ENCODE results near the gene PPM1H.

The PPM1H gene

DNA sequence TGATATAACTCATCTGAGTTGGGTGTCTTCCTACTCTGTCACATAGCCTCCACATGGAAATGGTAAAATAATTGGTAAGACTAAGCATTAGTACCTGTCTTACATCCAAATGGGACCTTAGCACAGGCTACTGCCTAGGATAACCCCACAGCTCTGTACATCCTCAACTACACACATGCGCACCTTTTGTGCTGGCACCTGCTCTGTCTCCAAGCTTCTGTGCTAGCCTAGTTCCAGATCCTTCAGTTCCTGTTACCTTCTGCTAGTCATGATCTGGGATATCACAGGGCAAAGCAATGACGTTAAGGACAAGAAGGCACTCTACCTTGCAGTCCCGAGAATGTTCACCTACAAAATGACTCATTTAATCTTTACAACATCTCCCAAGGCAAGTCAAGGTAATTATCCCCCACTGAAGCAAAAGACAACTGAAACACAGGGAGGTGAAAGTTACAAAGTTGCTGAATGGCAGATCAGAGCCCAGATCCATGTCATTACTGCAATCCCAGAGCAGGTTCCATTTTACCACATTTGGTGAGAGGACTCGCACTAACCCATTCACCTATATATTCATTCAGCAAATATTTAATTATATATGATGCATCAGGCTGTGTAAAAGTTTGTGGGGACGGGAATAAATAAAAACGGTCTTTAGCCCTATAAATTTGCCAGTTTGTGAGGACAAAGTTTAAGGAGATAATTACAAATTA is 61.7 kb downstream of the PPM1H start:
- DNase-seq (ENCODE audit: low read depth) = no peak

DNA sequence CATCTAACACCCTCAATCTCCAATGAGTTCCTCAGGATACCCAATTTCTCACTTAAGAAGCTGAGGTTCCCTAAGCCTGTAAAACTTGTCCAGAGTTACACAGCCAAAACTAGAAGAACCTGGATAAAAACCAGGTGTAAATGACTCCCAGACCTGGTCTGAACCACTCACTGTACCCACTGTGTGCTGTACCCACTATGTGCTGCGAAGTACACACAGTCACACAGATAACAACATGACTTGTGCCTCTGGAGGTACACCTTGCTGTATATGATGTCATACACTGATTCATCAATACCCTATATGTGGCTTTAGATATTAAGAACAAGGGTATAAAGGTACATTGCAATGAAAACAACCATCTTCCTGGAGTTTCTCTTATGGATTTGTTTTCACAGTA is 66.1 kb downstream of the PPM1H start:
- no peak for DNase-seq (ENCODE audit: low read depth)

DNA sequence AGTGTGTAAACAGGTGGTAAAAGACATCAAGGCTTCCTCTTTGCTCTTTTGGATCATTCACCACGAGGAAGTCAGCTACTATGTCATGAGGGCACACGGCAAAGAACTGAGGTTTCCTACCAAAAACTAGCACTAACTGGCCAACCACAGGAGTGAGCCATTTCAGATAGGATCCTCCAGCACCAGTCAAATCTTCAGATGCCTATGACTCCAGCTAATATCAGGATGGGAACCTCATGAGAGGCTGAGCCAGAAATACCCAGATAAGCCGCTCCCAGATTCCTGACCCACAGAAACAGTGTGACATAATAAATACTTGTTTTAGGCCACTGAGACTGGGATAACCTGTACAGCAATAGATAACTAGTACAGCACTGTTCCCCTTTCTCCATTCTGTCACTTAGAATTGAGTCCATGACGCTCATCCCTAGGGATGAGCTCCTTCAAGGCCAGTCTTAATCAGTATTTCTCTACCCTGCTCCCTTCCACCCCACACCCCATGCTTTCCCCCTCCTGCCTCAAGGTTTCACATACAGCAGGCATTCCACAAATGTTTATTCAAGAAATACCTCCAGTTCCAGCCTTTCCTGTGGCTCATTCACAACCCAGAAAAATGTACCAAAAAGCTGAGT is 68.4 kb downstream of the PPM1H start:
- no peak for DNase-seq (ENCODE audit: low read depth)

DNA sequence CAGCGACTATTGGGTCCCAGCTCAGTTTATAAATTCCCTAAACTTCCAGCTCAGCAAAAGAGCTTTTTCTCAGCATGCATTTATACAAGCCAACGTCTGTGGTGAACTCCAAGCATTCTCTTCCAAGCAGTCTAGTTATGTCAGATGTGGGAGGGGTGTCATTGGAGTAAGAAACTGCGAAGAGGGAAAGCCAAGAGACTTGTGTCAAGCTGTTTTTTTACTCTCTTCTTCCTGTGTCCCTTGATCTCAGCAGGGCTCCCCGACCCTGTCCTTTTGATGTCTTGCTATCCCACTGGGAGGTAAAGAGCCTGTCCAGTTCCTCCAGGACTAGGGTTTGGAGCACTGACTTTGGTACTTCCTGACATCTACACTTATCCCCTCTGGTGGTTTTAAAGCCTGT is 69.0 kb downstream of the PPM1H start:
- no peak for DNase-seq (ENCODE audit: low read depth)

DNA sequence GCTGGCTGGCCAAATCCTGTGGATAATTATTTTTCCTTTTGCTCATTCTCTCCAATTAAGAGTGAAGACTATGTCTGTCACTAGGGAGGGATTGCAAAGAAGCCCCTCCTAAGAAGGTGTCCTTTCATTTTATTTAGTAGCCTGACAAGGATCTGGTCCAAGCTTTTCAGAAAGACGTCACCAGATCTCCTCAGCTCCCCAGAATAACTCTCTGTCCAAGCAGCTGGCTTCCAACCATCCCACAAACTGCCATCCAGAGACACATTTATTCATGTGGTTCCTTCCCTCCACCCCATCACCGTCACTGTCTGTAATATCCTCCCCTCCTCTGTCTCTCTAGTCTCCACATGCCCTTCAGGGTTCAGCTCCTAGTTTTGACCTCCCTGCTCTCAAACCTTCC is 69.9 kb downstream of the PPM1H start:
- DNase-seq (ENCODE audit: low read depth) = no peak

DNA sequence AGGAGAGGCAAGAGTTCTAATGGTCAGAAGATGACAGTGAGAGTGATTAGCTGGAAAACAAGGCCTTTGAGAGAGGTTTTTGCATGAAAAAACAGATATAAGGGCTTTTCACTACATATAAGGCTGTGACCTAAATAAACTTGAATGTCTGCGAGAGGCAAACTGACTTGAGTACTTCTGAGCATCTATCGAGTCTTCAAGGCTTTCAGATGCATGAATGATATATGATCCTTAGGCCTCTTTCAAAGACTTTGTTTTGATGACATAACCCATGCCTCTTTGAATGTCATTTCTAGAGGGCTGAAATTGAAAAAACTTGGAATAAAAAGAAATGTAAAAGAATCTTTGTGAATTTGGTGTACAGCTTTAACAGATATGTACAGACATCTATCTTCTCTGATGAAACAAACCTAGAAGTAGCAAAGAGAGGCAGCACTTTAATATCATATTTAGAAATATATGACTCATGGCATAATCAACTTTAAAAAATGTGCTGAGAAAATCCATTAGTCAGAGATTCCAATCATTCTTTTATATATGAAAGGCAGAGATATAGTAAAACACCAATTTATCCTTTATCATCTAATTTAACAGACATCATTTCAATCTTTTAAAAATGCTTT is 72.6 kb downstream of the PPM1H start:
- DNase-seq (ENCODE audit: low read depth) = no peak

DNA sequence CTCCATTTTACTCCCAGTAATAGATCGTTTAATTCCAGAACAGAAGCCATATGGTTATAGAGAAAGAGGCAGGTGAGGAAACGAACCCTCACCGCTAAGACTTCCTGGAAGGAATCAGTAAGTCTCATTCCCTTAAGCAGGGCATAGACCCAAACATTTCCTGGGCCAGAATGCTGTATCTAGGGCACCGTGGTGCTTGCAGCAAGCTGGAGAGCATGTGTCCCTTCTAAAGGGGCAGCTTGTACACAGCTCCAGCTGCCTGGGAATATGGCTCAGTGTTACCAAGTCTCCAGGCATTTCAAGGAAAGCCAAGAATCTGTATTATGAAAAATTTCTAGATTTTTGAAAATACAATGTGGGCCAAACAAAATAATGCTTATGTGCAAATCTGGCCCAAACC is 73.4 kb downstream of the PPM1H start:
- DNase-seq (ENCODE audit: low read depth) = no peak

DNA sequence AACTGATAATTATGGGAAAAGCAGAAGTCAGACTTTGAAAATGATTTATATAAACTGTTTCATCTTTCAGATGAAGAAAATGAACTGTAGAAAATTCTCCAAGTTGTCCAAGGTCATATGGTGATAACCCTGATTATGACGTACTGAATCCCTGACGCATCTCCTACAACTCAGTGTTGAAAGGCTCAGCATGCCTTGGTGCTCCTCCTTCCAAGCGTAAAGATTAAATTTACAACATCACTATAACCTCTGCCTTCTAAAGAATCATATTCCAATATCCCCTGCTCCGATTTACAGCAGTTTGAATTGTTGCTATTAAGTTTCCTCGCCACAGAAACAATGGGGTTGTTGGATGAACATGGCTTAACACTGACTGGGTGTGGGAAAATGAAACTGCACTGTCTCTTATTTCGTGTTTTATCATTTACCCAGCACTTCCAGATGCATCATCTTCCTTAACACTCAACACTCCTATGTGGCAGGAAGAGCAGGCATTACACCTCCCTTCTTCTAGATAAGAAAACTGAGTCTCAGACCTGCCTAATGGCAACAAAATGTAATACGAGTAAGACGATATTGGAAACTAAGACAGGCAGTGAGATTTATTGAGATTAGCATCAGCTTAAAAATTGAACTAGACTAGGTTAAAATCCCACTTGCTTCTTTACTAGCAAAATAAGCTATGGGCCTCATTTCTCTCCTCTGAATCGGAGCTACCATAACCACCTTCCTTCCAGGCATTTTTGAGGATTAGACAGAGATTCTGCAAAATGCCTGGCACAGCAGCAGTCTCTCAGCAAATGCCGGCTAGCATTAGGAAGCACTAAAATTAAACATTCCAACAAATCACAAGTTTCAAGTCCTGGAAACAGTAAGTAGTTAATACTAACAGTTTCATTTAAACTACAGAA is 74.2 kb downstream of the PPM1H start:
- no peak for DNase-seq (ENCODE audit: low read depth)

DNA sequence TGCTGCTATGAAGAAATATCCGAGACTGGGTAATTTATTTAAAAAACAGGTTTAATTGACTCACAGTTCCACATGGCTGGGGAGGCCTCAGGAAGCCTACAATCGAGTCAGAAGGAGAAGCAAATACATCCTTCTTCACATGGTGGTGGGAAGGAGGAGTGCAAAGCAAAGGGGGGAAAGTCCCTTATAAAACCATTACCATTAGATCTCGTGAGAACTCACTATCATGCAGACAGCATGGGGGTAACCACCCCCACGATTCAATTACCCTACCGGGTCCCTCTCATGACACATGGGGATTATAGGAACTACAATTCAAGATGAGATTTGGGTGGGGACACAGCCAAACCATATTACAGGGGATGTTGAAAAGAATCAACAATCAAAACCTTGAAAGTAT is 74.9 kb downstream of the PPM1H start:
- DNase-seq (ENCODE audit: low read depth) = no peak

DNA sequence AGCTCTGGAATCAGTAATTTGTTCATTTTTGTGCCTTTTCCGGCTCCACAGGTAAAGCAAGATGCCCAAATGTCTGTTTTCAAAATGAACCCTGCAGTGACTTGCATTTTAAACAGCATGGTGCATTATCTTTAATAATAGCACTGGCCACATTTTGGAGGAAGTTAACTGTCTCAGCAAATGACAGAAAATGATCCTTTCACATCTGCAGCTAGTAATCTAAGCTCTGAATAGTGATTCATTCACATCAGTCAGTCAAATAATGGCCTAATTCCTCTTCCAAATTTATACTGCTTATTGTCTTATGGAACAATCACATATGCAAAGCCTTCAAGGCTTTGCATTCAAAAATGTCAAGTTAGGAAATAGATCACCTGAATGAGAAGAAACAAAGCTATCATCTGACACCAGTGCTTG is 75.6 kb downstream of the PPM1H start:
- no peak for DNase-seq (ENCODE audit: low read depth)

DNA sequence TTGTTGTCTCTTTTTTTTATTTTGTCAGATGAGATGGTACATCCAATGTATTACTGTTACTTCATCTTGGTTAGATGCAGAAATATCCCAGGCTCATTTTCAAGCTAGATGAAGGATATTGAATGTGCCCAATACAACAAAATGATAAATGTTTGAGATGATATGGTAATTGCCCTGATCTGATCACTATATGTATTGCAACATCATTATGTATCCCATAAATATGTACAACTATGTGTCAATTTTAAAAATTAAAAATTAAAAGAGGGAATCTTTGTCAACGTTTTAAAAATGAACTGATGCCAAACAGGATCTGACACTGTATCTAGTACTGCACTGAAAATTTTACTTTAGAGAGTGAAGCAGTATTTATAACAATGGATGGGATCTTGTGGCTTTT is 78.5 kb downstream of the PPM1H start:
- no peak for DNase-seq (ENCODE audit: low read depth)

DNA sequence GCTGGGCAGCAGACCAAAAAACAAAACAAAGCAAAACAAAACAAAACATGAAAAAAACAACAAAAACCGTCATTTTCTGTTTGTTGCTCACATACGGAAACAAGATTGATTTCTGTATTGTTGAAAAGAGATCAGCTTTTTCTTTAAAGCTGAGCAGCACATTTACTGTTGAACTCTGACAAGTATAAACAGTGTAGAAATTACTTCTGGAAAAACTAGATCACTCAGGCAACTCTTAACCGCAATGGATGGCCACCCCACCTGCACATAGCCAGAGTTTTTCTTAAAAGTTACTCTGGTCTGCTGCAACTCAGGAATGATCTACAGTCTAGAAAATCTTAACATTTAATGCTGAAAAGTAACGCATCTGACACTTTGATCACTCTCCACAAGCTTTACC is 80.9 kb downstream of the PPM1H start:
- no peak for DNase-seq (ENCODE audit: low read depth)

DNA sequence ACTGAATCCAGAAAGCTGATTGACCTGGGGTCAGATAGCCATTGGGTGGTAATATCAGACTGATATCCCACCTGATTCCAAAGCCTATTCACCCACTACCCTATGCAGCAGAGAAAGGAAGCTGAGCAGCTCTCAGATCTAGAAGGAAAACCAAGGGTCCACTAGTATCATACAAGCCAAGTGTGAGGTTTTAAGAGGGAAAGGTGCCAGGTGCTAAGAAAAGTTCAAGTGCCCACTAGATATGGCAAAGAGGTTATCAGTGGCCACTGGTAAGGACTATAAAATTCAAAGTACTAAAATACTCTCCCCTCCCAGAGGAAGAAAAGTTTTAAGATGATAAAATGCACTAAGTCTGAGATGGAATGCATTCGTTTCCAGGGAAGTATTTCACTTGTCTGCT is 85.6 kb downstream of the PPM1H start:
- no peak for DNase-seq (ENCODE audit: low read depth)

DNA sequence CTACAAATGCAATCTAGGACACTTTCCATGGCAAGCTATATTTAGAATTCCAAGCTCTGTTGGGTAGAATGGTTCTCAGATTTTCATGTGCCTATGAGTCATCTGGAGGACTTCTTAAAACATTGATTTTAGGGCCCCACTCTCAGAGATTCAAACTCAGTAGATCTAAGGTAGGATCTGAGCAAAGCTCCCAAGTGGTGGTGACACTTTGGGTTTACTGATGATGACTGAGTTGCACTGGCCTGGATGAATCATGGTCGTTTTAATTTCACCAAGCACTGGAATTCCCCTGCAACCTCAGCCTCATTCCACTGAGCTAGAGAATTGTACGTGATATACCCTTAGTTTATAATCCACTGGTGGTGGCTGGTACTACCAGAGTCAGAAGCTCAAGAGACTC is 86.5 kb downstream of the PPM1H start:
- DNase-seq (ENCODE audit: low read depth) = no peak

DNA sequence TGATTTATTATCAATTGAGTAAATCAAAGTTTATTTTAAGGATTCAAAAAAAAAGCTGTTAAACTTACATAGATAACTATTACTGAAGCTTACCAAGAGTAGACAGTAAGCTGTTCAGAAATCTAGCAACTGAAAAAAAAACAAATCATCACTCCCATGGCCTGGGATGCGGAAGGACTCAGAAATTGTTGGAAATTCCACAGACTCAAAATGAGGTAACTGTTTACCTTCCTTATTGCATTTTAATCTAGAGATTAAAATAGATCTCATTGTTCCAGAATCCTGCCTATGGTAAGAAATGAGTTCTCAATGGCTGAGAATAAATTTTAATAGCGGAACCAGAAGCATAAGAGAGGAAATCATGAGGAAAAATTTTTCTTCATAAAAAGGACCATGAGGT is 87.2 kb downstream of the PPM1H start:
- no peak for DNase-seq (ENCODE audit: low read depth)

DNA sequence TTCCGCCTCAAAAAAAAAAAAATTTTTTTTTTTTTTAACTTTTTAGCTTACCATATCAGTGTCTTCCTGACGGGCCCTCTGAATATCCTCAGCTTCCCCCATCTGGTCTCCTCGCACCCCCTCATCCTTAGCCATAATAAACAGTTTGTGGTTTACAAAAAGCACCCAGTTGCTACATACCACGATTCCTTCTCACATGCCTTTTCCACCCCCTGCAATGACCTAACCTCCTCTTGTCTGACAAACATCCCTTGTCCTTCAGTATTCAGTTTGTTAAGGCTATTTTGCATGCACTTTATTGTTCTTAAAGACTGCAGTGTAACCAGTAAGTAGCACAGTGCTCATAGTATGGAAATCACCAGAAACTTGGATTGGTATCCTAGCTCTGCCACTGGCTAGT is 88.5 kb downstream of the PPM1H start:
- no peak for DNase-seq (ENCODE audit: low read depth)

DNA sequence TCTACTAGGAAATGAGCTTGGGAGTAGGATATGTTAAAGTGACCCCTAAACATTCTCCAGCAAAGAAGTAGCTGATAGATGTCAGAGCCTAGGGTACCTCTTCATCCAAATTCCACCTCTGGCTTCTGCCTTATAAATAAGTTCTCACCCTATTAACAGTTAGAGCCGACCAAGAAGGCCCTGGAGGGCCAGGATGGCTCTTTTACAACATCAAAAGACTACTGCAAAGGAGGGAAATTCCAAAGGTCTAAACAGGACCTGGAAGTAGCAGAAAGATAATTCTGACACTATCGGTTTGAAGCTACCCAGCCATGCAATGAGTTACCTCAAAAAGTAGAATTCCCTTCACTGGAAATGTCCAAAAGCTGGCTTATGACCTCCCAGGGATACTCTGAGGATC is 90.0 kb downstream of the PPM1H start:
- no peak for DNase-seq (ENCODE audit: low read depth)

DNA sequence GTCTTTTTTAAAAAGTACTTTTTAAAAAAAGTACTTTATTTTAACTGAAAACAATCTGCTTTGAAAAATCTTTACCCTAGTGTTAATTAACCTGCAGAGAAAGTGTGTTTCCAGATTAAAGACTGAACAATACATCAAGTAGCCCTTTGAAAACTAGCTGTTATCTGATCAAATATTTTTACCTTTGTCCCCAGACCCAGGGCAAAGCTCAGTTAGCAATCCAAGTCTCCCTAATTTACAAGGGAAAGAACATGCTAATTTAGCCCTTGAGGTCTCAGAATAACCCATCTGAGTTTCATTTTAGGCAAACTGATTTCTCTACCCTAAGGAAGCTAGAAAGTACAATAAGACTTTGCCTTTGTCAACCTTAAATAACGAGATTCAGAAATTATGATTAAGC is 91.2 kb downstream of the PPM1H start:
- no peak for DNase-seq (ENCODE audit: low read depth)

DNA sequence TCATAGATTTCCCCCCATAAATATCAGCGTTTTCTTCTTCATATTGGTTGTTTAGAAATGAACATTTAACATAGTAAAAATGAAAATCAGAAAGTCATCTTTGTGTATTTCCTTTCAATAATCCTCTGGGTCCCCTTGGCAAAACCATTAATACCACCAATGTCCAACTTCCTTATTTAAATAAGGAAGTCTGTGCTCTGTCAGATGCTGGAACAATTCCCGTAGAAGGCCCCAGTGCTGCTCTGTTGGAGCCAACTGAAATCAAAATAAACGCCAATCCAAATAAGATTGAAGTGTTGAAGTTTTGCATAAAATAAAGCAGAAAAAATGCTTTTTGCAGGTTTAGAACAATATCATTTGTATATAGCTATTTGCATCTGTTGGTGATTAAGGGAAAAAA is 93.1 kb downstream of the PPM1H start:
- DNase-seq (ENCODE audit: low read depth) = no peak

DNA sequence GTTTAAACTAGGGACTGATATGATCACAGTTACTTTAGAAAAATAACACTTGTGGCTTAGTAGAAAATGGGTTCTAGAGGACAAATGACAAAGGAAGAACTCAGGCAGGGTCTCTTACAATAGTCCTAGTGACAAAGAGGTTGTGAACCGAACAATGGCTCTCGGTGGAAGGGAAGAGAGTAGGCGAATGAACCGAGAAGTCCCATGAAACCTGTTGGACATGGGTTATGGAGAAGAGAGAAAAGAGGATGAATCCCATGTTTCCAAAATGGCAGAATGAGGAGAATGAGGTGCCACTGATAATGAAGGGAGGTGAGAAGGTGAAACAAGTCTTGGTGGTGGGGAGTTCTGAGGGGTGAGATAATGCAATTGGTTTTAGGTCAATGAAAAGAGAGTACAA is 94.1 kb downstream of the PPM1H start:
- no peak for DNase-seq (ENCODE audit: low read depth)

DNA sequence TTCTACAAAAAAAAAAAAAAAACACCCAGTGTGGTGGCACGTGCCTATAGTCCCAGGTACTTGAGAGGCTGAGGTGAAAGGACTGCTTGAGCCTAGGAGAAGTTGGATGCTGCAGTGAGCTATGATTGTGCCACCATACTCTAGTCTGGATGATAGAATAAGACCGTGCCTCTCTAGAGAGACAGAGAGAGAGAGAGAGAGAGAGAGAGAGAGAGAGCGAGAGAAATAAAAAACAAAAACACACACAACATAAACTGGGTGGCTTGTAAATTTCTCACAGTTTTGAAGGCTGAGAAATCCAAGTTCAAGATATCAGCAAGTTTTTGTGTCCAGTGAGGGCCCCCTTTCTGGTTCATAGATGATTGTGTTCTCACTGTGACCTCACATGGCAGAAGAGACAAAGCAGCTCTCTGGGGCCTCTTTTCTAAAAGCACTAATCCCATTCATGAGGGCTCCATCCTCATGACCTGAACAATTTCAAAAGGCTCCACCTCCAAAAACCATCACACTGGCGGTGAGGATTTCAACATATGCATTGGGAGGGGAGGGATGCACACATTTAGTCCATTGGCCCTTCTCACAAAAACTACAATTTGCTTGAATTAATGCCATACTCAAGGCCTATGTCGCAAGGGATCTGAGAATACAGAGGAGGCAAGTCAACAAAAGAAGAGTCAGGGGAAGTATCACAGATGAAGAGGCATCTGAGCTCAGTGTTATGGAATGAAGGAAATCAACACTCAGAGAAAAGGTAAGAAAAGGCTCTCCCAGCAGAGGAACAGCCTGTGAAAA is 94.9 kb downstream of the PPM1H start:
- no peak for DNase-seq (ENCODE audit: low read depth)

DNA sequence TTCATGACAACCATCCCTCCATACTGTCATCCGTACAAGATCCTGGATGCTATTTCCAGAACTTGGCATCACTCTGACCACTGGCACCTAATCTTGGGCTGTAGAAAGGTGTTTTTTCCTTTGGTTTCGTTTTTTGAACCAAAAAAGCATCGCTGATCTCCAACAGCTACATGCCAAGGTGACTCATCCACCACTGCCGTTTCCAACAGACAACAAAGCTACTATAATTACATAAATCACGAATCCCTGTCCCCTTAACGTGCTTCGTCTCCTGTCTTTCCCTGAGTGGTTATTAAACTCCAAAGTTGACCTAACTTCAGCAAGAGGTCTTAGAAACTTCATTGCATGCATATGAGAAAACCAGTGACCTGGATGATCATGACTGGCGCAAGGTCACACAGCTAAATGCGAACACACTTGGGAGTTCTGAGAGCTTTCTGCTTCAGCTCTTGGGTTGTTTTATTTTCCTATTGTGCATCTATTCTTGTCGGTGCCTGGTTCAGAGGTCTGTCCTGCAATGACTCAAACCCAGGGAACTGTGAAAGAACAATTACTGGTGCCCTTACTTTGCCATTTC is 99.9 kb downstream of the PPM1H start:
- DNase-seq (ENCODE audit: low read depth) = no peak

Measured in stimulated activated CD8-positive, alpha-beta memory T cell treated with anti-CD3 and anti-CD28 coated beads, Interleukin-4, amount 100 ng/mL, for 24 hours (primary cell).